HG03066 (cell line): ENCODE measurements around the gene TUBG1.

Experiments
- ATAC-seq: cut with Tn5 transposase; IDR thresholded peaks from one replicate; pipeline ENCODE4 v1.9.1; 2021; ENCODE audit warnings: low read depth; ENCODE audit not compliant: unreplicated experiment

Gene TUBG1

DNA sequence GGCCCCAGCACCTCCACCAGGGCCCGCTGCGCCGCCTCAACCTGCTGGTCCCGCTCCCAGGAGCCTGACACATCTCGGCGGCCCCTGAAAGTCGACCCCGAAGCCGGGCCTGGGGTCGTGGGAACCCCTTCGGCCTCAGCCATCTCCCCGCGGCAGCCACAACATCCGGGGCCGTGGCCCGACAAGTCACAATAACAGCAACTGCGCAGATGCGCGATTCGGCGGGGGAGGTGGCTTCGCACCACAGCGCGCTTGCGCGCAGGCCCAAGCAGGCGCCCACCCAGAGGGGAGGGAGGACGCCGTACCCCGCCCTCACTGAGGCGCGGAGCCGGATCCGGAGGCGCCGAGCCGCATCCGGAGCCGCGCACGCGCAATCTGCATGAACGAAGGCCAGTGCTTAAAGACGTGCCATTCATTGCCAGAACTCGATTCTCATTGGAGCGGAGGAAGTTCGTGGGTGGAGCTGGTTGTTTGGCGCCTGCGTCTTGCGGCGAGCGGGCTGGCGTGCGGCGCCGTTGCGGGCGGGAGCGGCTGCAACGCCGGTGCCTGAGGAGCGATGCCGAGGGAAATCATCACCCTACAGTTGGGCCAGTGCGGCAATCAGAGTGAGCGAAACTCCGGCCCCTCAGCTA lies at the start of gene TUBG1, which contains the start of gene RETREG3:
Gene TUBG1, plus strand, starts transcription at position 502 of the 632 bp plus-strand sequence. Its CDS starts 55 bp downstream, at position 557.
Gene RETREG3, minus strand, starts transcription at position 193 of the 632 bp plus-strand sequence. Its CDS starts 50 bp downstream, at position 143.
- ATAC-seq = peak; percentile 78

DNA sequence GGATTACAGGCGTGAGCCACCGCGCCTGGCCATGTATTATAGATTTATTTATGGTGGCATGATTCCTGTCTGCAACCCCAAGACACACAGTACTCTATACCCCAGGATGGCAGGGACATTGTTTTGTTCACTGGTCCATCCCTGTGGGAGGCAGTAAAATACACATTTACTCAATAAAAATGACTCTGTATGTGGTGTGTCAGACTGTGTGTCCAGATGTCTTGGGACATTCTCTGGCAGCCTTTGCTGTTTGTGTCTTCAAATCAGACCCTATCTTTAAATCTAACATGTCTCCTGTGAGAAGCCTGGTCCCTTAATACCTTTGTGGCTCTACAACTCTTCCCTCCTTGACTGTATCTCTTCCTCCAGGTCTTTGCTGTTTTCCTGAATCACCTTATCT lies 49.2 kb upstream of the TUBG1 start:
- ATAC-seq = no peak

DNA sequence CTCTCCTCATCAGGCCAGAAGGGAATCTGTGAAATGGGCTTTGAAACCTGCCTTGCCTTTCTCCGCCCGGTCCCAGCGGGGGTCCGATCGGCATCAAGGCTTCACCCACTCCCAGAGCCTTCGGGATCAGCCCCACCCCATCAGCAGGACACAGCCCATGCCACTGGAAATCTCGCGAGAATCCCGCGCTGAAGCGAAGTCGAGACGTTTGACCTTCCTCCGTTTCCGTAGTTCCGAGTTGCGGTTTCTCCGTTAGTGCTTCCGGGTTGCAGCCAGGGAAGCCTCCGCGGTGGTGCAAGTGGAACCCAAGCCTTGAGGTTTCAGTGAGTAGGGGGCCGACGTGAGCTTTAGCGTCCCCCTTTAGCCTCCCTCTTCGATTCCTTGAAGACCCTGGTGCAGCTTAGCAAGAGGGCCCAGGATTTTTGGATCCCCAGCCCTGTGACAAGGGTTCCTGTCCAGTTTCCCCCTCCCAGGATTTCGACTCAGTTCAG lies 47.5 kb upstream of the TUBG1 start, which contains the start of gene COASY:
Gene COASY, plus strand, starts transcription at position 252 of the 491 bp plus-strand sequence. CDS start 475 bp downstream, outside the sequence.
- ATAC-seq = no peak

DNA sequence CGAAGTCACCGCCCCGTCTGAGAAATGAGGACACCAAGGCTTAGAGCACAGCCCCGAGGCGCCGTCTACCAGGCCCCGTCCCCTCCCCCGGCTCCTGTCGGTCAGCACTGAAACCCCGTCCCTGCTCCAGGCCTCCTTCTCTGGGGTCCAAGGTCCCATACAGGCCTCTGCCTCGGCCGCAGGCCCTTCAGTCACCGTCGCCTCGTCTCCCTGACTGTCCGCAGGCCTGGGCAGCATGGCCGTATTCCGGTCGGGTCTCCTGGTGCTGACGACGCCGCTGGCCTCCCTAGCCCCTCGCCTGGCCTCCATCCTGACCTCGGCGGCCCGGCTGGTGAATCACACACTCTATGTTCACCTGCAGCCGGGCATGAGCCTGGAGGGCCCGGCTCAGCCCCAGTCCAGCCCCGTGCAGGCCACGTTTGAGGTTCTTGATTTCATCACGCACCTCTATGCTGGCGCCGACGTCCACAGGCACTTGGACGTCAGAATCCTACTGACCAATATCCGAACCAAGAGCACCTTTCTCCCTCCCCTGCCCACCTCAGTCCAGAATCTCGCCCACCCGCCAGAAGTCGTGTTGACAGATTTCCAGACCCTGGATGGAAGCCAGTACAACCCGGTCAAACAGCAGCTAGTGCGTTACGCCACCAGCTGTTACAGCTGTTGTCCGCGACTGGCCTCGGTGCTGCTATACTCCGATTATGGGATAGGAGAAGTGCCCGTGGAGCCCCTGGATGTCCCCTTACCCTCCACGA lies 46.9 kb upstream of the TUBG1 start:
- no peak for ATAC-seq

DNA sequence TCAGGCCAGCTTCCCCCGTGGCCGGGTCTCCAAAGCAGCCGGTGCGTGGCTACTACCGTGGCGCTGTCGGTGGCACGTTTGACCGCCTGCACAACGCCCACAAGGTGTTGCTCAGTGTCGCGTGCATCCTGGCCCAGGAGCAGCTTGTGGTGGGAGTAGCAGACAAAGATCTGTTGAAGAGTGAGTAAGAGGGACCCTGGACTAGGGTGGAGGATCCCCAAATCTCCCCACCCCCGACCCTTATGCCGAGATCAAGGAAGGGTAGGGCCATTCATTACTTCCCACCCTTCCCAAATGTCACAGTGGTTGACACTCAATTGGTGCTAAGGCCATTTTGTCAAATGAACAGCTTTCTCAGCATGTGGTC lies 46.4 kb upstream of the TUBG1 start:
- no peak for ATAC-seq

DNA sequence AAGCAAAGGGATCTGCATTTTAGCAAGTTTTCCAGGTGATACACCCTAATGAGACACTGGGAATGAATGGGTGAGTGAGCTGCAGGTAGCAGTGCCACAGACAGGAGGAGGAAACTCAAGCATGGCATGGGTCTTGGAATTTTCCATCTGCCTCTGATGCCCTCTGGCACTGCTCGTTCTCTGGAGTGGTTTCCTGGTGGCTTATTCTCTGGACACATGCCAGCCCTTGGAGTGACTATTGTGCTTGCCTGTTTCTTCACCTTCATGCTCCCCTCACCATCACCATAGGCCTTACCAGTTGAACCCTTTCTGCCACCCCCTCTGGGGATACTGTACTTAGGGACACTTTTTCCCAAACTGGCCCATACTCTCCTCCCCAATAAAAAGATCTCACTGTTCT lies 45.9 kb upstream of the TUBG1 start:
- ATAC-seq = no peak

DNA sequence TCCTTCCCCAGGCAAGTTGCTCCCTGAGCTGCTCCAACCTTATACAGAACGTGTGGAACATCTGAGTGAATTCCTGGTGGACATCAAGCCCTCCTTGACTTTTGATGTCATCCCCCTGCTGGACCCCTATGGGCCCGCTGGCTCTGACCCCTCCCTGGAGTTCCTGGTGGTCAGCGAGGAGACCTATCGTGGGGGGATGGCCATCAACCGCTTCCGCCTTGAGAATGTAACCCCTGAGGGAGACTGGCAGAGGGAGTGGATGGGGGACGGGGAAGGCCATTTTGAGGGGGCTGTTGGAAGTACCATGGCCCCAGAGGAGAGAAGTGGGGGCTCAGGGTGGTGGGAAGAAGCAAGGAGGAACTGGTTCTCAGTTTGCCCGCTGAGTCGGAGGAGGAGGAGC lies 45.5 kb upstream of the TUBG1 start:
- ATAC-seq = no peak

DNA sequence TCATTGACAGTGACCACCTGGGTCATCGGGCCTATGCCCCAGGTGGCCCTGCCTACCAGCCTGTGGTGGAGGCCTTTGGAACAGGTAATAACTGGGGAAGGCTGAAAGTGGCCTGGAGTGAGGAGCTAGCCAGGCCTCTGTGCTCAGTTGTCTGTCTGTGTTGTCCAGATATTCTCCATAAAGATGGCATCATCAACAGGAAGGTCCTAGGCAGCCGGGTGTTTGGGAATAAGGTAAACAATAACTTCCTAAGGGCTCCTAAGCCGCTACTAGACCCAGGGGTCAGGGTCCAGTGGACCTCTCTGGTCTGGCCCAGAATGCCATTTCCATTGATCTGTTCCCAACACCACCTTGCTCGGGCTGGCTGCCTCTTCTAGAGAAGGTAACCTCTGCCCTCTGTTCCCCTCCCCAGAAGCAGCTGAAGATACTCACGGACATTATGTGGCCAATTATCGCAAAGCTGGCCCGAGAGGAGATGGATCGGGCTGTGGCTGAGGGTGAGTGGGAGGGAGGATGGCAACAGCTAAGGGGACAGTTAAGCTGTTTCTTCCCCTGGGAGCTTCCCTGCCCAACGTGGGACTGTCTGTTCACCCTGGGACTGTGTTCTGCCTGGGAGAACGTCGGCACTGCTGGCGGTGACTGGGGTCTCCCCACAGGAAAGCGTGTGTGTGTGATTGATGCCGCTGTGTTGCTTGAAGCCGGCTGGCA lies 44.5 kb upstream of the TUBG1 start:
- no peak for ATAC-seq

DNA sequence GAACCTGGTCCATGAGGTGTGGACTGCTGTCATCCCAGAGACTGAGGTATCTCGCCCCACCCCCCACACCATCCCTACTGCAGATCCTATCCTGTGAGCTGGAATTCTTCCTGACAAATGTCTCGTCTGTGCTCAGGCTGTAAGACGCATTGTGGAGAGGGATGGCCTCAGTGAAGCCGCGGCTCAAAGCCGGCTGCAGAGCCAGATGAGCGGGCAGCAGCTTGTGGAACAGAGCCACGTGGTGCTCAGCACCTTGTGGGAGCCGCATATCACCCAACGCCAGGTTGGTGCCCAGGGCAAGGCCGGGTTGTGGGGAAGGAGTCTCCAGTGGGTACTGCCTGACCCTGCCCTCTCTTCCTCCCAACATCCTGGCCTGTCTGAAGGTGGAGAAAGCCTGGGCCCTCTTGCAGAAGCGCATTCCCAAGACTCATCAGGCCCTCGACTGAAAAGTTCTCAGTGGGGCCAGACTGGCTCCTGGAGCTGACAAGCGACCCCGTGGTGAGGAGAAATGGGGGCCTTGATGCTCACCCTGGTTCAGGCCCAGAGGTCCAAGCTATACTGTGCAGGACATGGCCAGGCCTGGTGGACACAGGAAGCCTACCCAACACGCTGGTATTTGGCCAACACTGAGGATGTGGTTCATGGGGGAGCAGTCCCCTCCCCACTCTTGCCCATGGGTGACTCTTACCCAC lies 43.8 kb upstream of the TUBG1 start:
- no peak for ATAC-seq

DNA sequence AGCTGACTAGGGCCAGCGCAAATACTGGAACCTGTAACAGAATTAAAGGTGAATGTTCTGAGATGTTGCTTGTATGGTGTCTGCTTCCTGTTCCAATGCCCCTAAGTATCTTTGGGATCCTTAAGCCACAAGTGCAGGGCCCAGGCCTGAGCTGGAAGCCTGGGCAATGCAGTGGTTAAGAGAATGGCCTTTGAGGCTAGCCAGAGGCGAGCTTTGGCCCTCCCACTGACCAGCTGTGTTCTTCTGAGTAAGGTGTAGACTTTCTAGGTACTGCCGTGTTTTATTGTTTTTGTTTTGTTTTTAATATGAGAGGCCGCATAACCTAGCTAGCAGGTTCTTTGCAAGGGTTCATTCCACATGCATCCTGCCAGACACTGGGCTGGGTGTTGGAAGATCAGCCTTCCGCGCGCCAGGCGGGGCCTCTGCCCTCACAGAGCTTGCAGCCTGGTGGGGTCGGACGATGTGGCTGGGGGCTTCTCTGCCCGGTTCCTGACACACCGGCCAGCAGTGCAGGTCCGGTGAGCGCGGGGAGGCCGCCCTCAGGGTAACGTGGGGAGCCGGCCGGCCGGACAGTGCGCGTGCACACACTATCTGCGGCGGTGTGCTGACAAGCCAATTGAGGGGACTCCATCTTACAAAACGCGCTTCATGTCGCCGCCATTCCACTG lies 43.1 kb upstream of the TUBG1 start:
- no peak for ATAC-seq

DNA sequence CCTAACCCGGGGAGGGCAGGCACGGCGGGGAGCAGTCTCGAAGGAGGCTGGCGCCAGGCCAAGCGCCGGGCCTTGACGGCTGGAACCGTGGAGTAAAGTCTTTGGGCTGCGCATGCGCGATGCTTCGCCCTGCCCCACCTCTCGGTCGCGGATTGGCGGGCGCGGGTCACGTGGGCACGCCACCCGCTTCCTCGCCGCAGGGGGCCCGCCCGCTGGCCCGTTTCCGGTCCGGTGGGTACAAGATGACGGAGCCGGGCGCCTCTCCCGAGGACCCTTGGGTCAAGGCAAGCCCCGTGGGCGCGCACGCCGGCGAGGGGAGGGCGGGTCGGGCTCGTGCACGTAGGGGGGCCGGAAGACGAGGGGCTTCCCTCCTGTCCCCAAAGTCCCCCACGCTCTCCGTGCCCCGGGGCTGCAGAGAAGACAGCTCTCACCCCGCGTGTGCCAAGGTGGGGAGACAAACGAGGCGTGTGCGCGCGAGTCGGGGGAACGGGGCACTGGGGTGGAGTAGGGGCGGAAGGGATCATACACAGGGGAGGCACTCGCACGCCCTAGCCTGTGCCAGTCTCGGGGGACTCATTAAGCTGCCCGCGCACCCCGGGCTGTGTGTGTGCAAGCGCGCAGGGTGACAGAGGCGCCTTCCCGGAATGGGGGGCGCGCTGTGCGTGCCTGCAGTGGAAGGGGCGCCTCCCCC lies 42.5 kb upstream of the TUBG1 start, which contains the start of gene MLX:
Gene MLX, plus strand, starts transcription at position 218 of the 691 bp plus-strand sequence. Its CDS starts 25 bp downstream, at position 243.
- ATAC-seq = peak; percentile 62

DNA sequence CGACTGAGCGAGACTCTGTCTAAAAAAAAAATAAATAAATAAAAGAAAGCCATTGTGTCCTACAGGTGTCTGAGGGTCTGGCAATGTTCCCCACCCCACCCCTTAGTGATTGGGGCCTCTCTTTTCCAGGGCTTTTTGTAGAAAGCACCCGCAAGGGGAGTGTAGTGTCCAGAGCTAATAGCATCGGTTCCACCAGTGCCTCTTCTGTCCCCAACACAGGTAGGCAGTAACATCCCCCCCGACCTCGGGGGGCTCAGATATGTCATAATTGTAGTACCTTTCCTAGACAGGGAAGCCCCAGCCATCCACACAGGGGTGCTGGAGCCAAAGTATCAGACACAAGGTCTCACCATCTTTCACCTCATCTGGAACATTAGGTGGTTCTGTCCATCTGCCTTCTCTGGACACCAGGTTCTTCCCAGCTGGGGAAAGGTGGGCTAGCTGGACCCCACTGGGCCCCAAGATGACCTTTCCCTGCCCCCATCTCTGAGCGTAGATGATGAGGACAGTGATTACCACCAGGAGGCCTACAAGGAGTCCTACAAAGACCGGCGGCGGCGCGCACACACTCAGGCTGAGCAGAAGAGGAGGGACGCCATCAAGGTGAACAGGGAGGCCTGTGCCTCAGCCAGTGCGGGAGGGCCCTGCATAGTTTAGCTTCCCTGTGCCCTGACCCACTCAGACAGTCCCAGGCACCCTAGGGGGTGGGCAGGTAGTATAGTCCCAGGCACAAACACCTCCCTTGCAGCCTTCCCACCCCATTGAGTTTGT lies 41.0 kb upstream of the TUBG1 start:
- no peak for ATAC-seq

DNA sequence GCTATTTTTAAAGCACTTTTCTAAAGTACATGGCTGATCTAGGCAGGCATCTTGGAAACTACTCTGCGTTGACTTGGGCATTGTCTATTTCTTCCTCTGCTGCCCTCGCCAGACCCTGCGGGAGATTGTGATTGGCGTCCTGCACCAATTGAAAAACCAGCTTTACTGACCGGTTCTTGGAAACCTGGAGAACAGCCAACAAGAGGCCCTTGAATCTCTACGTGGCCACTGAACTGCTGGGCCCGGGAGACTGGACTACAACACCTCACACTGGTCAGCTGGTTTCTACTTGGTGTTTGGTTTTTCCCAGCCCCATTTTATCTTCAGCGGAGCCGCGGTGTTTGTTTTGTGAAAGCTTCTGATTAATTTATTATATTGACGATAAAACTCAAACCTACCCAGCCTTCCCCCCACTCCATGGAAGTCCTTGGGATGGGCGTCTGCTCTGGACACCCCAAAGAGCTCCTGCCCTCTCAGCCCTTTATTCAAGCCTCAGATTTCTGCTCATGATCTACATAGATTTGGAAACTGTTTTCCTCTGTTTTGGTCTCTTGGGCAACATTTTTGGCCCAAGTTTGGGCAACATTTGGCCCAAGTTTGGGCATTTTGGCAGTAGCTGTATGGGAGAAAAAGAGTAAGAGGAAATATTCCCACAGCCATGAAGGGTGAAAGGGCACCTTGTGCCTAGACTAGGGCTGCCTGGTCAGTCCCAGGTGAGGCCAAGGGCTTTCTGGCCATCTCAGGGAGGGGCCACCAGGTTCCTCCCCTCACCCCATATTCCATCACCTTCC lies 37.9 kb upstream of the TUBG1 start:
- ATAC-seq = no peak

DNA sequence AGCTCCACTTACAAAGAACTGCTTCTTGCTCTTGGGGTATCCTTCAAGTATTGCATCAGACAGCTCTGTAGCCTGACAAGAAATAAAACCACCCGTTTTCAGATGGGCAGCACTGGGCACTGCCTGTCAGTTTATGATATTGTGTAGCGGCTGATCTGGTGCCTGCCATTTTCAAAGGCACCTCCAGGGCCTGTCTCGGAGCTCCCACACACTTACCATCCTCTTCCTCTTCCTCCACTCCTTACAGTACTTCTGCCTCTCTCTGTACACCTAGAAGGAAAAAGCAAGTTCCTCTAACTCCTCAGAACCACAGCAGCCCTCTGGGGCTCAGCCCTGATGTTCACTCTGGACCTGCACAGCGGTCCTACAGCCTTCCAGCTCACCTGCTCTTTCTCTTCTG lies 36.4 kb upstream of the TUBG1 start:
- ATAC-seq = no peak

DNA sequence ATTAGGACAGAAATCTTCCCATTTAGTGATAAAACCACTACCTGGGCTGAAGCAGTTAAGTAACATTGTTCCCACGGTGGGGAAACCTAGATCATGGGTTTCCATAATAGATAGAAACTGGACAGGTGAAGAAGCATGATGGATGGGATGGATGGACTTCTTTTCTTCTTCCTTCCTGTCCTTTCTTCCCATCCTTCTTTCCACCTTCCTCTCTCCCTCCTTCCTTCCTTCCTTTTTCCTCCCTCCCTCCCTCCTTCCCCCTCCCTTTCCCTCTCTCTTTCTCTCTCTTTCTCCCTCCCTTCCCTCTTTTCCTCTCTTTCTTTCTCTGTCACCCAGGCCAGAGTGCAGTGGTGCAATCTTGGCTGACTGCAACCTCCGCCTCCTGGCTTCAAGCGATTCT lies 35.0 kb upstream of the TUBG1 start:
- no peak for ATAC-seq

DNA sequence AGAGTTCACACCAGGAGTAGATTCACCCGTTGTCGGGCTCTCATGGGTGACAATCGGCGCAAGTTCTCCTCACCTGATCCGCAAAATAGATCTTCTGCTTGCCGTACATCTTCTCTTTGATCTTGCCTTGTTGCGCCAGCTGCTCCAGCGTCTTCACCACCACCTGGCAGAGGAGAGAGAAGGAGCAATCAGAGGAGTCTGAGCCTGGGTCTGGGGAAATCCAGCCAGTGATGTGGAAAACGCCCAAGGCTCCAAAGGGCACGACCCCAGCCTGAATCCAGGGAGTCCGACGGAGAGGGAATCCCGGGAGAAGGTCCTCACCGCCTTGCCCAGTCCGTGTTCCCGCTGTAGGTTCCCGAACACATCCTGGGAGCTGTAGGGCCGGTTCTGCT lies 32.3 kb upstream of the TUBG1 start:
- no peak for ATAC-seq

DNA sequence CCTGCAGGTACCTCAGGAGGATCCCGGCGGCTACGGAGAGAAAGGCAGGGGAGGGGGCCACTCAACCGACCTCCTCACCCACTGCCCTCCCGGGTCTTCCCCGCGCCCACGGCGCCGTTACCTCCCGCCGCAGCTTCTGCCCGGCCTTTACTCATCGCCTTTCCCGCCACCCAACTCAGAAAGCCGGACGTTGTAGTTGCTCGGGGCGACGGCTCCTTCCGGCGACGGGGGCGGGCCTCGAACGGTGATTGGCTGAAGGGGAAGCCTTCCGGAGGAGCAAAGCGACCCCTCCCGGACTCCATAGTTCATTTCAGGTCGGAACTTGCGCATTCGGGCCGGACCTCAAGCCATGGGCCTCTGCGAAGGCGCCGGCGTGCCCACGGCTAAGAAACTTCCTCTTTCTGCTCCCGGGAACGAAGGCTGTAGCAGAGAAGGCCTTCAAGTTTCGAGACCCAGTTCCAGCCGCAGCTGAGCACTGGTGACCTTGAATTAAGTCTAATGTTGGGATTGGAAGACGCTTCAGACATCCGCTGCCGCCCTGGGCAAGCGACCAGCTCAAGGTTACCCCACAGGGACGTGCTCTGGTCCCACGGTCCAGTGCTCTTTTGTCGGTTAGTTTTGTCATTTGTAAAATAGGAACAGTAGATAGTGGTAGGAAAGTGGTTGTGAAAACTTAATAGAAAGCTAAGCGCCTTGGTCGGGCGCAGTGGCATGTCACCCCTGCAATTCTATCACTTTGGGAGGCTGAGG lies 31.8 kb upstream of the TUBG1 start, which contains the start of gene PSMC3IP:
Gene PSMC3IP, minus strand, starts transcription at position 198 of the 750 bp plus-strand sequence. Its CDS starts 43 bp downstream, at position 155.
- ATAC-seq = peak; percentile 61
